Activated CD4-positive, alpha-beta T cell treated with anti-CD3 and anti-CD28 coated beads, Interleukin-2, amount 50 U/mL, for 24 hours (primary cell): ENCODE measurements around the gene NRP2.

Experiments used
- DNase-seq, 2 donors: peaks; one replicate each; pipeline ENCODE4 v3.0.0-alpha.2; 2020; ENCODE audit warnings: low read depth in 1 of 2, low spot score in 1 of 2

The NRP2 gene

DNA sequence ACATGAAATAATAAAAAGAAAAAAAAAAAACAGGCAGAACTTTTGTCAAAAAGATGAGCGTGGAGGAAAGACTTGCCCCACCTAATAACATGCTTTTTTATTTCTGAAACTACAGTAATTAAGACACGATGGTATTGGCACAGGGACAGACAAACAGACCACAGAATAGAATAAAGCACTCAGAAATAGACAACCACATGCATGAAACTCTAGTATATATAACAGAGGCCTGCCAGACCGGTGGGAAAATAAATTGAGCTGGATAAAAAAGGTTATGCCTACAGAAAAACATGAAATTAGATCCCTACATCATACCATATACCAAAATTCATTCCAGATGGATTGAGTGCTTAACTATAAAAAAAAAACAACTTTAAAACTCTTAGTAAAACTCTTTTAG, 163.1 kb downstream of the NRP2 start:
- DNase-seq = no peak
